ENCODE measurements around the gene TMEM120B.

TMEM120B gene

DNA sequence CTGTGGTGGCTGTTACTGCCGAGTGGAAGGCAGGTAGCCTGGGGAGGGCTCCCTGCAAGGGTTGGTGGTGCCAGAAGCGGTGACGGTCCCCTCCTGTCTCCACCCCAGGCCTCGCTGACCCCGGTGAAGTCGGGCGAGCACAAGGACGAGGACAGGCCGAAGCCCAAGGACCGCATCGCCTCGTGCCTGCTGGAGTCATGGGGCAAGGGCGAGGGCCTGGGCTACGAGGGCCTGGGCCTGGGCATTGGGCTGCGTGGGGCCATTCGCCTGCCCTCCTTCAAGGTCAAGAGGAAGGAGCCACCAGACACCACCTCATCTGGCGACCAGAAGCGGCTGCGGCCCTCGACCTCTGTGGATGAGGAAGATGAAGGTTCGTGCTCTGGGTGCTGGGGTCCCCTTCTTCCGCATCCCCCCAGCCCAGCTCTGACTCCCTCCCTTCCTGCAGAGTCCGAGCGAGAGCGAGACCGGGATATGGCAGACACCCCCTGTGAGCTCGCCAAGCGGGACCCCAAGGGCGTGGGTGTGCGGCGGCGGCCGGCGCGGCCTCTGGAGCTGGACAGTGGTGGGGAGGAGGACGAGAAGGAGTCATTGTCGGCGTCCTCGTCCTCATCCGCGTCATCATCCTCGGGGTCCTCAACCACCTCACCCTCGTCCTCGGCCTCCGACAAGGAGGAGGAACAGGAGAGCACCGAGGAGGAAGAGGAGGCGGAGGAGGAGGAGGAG, 104.5 kb downstream of the TMEM120B start:
- no peak for DNase-seq (ENCODE audit: low read depth, low spot score)
- POLR2A ChIA-PET: no interaction called here
- TF ChIP-seq, protein P1, sequence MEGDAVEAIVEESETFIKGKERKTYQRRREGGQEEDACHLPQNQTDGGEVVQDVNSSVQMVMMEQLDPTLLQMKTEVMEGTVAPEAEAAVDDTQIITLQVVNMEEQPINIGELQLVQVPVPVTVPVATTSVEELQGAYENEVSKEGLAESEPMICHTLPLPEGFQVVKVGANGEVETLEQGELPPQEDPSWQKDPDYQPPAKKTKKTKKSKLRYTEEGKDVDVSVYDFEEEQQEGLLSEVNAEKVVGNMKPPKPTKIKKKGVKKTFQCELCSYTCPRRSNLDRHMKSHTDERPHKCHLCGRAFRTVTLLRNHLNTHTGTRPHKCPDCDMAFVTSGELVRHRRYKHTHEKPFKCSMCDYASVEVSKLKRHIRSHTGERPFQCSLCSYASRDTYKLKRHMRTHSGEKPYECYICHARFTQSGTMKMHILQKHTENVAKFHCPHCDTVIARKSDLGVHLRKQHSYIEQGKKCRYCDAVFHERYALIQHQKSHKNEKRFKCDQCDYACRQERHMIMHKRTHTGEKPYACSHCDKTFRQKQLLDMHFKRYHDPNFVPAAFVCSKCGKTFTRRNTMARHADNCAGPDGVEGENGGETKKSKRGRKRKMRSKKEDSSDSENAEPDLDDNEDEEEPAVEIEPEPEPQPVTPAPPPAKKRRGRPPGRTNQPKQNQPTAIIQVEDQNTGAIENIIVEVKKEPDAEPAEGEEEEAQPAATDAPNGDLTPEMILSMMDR (IDR thresholded peaks at IDR 0.05; ENCODE audit: insufficient read depth, low read length, missing control alignments): no peak
- no peak overlapping the region for H3K4me3 ChIP-seq (ENCODE audit: low read depth, low read length)
- CTCF ChIA-PET: interaction anchor here (1.1 to 31.1 kb wide), 3 partner anchors 12 to 30 kb away, joined by 4 to 1100 read pairs (median 7); partner anchors contain the start of gene RHOF

DNA sequence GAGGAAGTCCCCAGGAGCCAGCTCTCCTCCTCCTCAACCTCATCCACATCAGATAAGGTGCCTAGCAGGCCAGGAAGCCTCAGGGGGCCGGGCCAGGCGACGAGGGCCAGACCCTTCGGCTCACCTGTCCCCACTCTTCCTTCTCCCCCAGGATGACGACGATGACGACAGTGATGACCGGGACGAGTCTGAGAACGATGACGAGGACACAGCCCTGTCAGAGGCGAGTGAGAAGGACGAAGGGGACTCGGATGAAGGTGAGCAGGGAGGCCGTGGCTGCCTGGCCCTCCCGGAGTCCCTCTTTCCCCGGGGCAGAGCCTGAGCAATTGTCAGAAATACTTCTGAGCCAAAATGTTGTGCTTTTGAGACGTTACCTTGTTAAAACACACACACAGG, 105.1 kb downstream of the TMEM120B start:
- H3K4me3 ChIP-seq (ENCODE audit: low read depth, low read length): no peak overlapping the region
- no peak for DNase-seq (ENCODE audit: low read depth, low spot score)
- CTCF ChIA-PET: interaction anchor here (31.1 kb wide), 1 partner anchor 31 kb away, joined by 1100 read pairs; the partner anchor contains the start of gene RHOF
- TF ChIP-seq, protein P1 (IDR thresholded peaks at IDR 0.05; ENCODE audit: insufficient read depth, low read length, missing control alignments): no peak
- POLR2A ChIA-PET: no interaction called here

DNA sequence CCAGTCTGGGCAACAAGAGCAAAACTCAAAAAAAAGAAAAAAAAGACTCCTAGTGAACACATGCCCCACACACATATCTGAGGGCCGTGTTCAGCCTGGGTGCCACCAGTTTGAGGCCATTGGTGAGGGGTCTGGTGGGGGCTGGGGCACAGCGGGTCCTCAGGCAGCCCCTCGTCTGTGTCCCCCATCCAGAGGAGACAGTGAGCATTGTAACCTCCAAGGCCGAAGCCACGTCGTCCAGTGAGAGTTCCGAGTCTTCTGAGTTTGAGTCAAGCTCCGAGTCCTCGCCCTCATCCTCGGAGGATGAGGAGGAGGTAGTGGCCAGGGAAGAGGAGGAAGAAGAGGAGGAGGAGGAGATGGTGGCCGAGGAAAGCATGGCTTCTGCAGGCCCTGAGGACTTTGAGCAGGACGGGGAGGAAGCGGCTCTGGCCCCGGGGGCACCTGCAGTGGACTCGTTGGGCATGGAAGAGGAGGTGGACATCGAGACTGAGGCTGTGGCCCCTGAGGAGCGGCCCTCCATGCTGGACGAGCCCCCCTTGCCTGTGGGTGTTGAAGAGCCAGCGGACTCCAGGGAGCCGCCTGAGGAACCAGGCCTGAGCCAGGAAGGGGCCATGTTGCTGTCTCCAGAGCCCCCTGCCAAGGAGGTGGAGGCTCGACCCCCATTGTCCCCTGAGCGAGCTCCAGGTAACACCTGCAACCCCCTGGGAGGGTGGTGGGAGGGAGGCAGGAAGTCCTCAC, 106.8 kb downstream of the TMEM120B start:
- CTCF ChIA-PET: interaction anchor here (31.1 kb wide), 1 partner anchor 32 kb away, joined by 1100 read pairs; the partner anchor contains the start of gene RHOF
- POLR2A ChIA-PET: no interaction called here
- TF ChIP-seq, protein P1 (IDR thresholded peaks at IDR 0.05; ENCODE audit: insufficient read depth, low read length, missing control alignments): no peak
- no peak overlapping the region for H3K4me3 ChIP-seq (ENCODE audit: low read depth, low read length)
- DNase-seq (ENCODE audit: low read depth, low spot score): no peak

DNA sequence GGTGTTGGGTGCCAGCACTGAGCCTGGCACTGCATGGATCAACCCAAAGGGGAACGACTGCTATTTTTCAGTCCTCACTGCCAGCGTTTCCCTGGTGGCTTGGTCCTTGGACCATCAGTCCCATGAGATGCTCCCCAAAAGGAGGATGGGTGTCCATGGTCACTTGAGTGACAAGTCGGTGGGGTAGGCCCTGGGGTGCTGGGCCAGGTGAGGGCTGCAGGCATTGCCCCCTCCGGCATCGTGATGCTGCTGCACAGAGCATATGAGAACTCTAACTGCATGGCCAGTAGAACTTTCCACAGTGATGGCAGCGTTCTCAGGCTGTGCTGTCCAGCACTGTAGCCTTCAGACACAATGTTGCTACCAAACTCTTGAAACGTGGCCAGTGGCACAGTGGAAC, 107.5 kb downstream of the TMEM120B start:
- no peak overlapping the region for H3K4me3 ChIP-seq (ENCODE audit: low read depth, low read length)
- no peak for DNase-seq (ENCODE audit: low read depth, low spot score)
- POLR2A ChIA-PET: no interaction called here
- TF ChIP-seq, protein P1 (IDR thresholded peaks at IDR 0.05; ENCODE audit: insufficient read depth, low read length, missing control alignments): no peak
- CTCF ChIA-PET: interaction anchor here (1.8 to 31.1 kb wide), 2 partner anchors 9 to 33 kb away, joined by 12 to 1100 read pairs; partner anchors contain the start of gene RHOF

DNA sequence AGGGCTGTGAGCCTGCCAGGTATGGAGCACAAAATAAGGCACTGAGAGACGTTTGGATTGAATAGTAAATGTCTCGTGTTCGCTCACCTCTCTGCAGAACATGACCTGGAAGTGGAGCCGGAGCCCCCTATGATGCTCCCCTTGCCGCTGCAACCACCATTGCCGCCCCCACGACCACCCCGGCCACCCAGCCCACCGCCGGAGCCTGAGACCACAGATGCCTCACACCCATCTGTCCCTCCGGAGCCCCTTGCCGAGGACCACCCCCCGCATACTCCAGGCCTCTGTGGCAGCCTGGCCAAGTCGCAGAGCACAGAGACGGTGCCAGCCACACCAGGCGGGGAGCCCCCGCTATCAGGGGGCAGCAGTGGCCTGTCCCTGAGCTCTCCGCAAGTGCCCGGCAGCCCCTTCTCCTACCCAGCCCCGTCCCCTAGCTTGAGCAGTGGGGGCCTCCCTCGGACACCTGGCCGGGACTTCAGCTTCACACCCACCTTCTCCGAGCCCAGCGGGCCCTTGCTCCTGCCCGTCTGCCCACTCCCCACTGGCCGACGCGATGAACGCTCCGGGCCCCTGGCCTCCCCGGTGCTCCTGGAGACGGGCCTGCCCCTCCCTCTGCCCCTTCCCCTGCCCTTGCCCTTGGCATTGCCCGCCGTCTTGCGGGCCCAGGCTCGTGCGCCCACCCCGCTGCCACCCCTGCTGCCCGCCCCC, 110.0 kb downstream of the TMEM120B start:
- TF ChIP-seq, protein P1 (IDR thresholded peaks at IDR 0.05; ENCODE audit: insufficient read depth, low read length, missing control alignments): no peak
- POLR2A ChIA-PET: interaction anchor here (1.0 kb wide), 1 partner anchor 10 kb away, joined by 3 read pairs; no protein-coding TSS in a partner anchor
- no peak for DNase-seq (ENCODE audit: low read depth, low spot score)
- H3K4me3 ChIP-seq (ENCODE audit: low read depth, low read length): no peak overlapping the region
- CTCF ChIA-PET: interaction anchor here (0.6 to 1.6 kb wide), 4 partner anchors 11 to 67 kb away, joined by 3 to 6 read pairs (median 4); no protein-coding TSS in a partner anchor

Measured in AG04449 (cell line).